GM18870 (cell line): ENCODE measurements around the gene TIPARP.
A peak's percentile ranks its signal among the peaks of the same experiment; 100 is the strongest.

Experiments used
- ATAC-seq: cut with Tn5 transposase; IDR thresholded peaks from one replicate; pipeline ENCODE4 v1.9.1; 2021; ENCODE audit warnings: moderate library complexity; ENCODE audit not compliant: unreplicated experiment

Gene TIPARP

GRCh38 chr3:156674046-156674910 is at the start of gene TIPARP:
Gene TIPARP, plus strand, starts transcription at chr3:156674590. Its CDS starts 3,108 bp downstream, at chr3:156677698.
- peak; percentile 85 for ATAC-seq

GRCh38 chr3:156626104-156626503 is 48.3 kb upstream of the TIPARP start:
- no peak for ATAC-seq

GRCh38 chr3:156627946-156628569 is 46.3 kb upstream of the TIPARP start:
- no peak for ATAC-seq

GRCh38 chr3:156628836-156629618 is 45.4 kb upstream of the TIPARP start:
- ATAC-seq: no peak

- no peak for ATAC-seq
Observed at GRCh38 chr3:156630081-156630772, 44.2 kb upstream of the TIPARP start.

- no peak for ATAC-seq
Observed at GRCh38 chr3:156630773-156631093, 43.7 kb upstream of the TIPARP start.

- no peak for ATAC-seq
Observed at GRCh38 chr3:156631323-156631722, 43.1 kb upstream of the TIPARP start.

- no peak for ATAC-seq
Observed at GRCh38 chr3:156632601-156633000, 41.8 kb upstream of the TIPARP start.

GRCh38 chr3:156633335-156633734 is 41.1 kb upstream of the TIPARP start:
- no peak for ATAC-seq

GRCh38 chr3:156635034-156635433 is 39.4 kb upstream of the TIPARP start:
- no peak for ATAC-seq

GRCh38 chr3:156635973-156636372 is 38.4 kb upstream of the TIPARP start:
- no peak for ATAC-seq

GRCh38 chr3:156637480-156638022 is 36.8 kb upstream of the TIPARP start:
- ATAC-seq: no peak

GRCh38 chr3:156638271-156638670 is 36.1 kb upstream of the TIPARP start:
- ATAC-seq: no peak

- ATAC-seq: no peak
Observed at GRCh38 chr3:156639414-156640023, 34.9 kb upstream of the TIPARP start.

- ATAC-seq: no peak
Observed at GRCh38 chr3:156641618-156641975, 32.8 kb upstream of the TIPARP start.

- peak; percentile 13 for ATAC-seq
Observed at GRCh38 chr3:156642750-156643728, 31.4 kb upstream of the TIPARP start.

- peak; percentile 86 for ATAC-seq
Observed at GRCh38 chr3:156643729-156644389, 30.5 kb upstream of the TIPARP start.

GRCh38 chr3:156644958-156645357 is 29.4 kb upstream of the TIPARP start:
- no peak for ATAC-seq

GRCh38 chr3:156646958-156647357 is 27.4 kb upstream of the TIPARP start:
- no peak for ATAC-seq
